ENCODE data around the gene NTSR1.

Gene NTSR1

DNA sequence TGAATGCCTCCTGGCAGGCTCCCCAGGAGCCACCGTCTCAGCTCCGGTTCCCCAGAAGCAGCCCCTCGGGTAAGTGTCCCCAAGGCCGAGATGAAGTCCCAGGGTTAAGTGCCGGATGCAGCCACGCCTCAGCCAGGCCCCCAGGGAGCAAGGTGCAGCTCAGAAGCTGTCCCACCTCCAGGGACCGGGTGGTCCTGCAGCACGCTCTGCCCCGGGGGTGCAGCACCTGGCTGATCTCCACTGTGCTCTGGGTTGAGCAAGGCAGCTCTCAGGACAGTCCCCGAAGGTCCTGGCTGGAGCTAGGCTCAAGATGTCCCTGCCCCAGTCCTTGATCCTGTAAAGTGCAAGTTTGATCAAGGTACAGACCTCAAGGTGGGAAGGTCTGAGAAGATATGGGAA lies 15.1 kb upstream of the NTSR1 start:
- DNase-seq (ENCODE audit: low read depth), result no peak
- TF ChIP-seq, protein P1, sequence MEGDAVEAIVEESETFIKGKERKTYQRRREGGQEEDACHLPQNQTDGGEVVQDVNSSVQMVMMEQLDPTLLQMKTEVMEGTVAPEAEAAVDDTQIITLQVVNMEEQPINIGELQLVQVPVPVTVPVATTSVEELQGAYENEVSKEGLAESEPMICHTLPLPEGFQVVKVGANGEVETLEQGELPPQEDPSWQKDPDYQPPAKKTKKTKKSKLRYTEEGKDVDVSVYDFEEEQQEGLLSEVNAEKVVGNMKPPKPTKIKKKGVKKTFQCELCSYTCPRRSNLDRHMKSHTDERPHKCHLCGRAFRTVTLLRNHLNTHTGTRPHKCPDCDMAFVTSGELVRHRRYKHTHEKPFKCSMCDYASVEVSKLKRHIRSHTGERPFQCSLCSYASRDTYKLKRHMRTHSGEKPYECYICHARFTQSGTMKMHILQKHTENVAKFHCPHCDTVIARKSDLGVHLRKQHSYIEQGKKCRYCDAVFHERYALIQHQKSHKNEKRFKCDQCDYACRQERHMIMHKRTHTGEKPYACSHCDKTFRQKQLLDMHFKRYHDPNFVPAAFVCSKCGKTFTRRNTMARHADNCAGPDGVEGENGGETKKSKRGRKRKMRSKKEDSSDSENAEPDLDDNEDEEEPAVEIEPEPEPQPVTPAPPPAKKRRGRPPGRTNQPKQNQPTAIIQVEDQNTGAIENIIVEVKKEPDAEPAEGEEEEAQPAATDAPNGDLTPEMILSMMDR (IDR thresholded peaks at IDR 0.05; ENCODE audit: control insufficient read depth, extremely low read depth, insufficient read depth), result no peak
- no peak overlapping the region for H3K4me3 ChIP-seq (ENCODE audit: low read depth, low read length)

DNA sequence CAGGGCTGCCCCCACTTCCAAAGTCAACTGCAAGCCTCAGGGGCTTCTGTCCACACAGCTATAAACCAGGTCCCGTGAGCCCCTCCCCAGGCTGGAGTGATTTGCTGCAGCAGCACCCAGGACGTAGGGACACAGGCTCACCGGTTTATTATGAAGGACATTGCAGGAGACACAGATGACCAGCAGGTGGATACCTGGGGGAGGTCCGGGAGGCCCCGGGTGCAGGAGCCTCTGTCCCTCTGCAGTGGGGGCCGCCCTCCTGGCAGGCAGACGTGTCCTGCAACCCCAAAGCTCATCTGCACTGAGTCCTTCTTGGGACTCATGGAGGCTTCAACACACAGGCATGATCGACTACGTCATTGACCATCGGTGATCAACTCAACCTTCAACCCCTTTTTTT lies 14.5 kb upstream of the NTSR1 start:
- TF ChIP-seq, protein P1 (IDR thresholded peaks at IDR 0.05; ENCODE audit: control insufficient read depth, extremely low read depth, insufficient read depth), result no peak
- no peak for DNase-seq (ENCODE audit: low read depth)
- H3K4me3 ChIP-seq (ENCODE audit: low read depth, low read length), result no peak overlapping the region

DNA sequence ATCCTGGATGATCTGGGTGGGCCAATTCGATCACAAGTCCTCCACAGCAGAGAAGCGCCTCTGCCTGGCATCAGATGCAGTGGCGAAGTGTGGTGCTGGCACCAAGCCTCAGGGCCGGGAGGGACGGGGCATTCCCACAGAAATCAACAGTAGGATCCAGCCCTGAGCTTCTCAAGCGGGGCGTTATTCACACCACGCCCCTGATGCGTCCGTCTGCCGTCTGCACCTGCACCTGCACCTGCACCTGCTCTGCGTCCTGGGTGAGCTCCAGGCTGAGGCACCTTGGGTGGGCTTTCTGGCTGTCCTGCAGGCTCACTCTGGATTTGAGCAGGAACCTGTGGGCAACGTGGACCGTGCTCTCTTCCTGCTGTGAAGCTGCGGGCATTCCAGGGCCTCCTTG lies 13.8 kb upstream of the NTSR1 start:
- H3K4me3 ChIP-seq (ENCODE audit: low read depth, low read length), result no peak overlapping the region
- no peak for DNase-seq (ENCODE audit: low read depth)
- TF ChIP-seq, protein P1 (IDR thresholded peaks at IDR 0.05; ENCODE audit: control insufficient read depth, extremely low read depth, insufficient read depth), result no peak

DNA sequence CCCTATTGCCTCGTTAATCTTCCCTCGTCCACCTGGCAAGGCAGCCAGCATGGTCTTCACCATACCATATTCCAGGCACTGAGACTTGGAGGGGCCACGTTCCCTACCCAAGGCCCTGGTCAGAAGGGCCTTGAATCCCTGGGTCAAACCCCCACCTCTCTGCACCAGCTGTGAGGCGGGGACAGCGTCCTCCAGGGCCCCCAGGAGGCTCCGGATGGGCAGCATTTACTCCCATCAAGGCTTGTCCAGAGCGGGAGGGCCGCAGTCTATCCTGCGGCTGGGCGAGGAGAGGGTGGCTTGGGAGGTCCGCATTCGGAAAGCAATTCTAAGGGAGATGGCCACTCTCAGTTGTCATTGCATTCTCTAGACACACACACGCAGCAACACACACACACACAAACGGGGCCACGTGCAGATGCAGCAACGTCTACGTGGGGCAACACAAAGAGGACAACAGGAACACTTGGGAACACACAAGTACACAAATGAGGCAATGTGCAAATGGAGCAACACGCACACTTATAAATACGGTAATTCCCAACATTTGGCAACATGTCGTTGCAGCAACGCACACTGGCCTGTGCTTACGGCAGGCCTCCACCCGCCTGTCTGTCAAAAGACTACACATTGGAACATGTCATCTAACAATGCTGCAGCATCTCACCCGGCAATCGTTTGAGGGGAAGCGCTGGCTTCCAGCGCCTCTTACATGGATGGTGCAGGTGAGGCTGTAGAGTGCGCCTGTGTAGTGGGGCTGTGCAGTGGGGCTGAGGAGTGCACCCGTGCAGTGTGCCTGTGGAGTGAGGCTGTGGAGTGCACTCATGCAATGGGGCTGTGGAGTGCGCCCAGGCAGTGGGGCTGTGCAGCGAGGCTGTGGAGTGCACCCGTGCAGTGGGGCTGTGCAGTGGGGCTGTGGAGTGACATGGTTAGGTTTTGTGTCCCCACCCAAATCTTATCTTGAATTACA lies 12.9 kb upstream of the NTSR1 start:
- DNase-seq (ENCODE audit: low read depth), result no peak
- TF ChIP-seq, protein P1 (IDR thresholded peaks at IDR 0.05; ENCODE audit: control insufficient read depth, extremely low read depth, insufficient read depth), result no peak
- H3K4me3 ChIP-seq (ENCODE audit: low read depth, low read length), result no peak overlapping the region

DNA sequence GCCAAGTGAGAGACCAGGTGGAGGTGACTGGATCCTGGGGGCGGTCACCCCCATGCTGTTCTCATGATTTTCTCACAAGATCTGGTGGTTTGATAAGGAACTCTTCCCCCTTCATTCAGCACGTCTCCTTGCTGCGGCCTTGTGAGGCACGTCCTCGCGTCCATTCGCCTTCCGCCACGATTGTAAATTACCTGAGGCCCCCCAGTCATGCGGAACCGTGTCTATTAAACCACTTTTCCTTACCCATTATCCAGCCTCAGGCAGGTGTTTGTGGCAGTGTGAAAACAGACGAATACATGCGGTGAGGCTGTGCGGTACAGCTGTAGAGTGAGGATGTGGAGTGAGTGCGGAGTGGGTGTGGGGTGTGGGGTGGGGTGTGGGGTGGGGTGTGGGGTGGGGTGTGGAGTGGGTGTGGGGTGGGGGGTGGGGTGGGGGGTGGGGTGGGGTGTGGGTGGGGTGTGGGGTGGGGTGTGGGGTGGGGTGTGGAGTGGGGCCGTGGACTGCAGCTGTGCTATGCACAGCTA lies 12.1 kb upstream of the NTSR1 start:
- no peak overlapping the region for H3K4me3 ChIP-seq (ENCODE audit: low read depth, low read length)
- no peak for DNase-seq (ENCODE audit: low read depth)
- TF ChIP-seq, protein P1 (IDR thresholded peaks at IDR 0.05; ENCODE audit: control insufficient read depth, extremely low read depth, insufficient read depth), result no peak

DNA sequence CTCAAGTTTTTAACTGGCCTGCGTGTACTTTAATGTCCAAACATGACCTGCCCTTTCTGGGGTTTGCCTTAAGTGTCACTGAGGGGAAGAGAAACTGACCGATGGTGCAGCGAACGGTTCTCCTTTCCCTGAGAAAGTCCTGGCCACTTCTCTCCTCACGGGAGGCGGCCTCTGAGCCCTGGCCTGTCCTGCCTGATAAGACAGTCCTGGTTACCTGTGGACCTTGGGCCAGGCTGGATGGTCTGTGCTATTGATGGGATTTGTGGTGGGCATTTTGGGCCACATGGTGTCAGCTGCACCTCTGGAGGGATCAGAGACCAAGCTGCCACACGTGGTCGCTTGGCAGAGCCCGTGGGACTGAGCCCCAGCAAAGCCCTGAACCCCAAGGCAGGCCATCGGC lies 11.6 kb upstream of the NTSR1 start:
- H3K4me3 ChIP-seq (ENCODE audit: low read depth, low read length), result no peak overlapping the region
- DNase-seq (ENCODE audit: low read depth), result no peak
- TF ChIP-seq, protein P1 (IDR thresholded peaks at IDR 0.05; ENCODE audit: control insufficient read depth, extremely low read depth, insufficient read depth), result no peak
